Suprapubic skin (tissue), 4 donors: ENCODE measurements around the gene C1S. TPM values are rescaled to one million over a fixed set of nuclear protein-coding genes. Genes with fewer than 3 reads are reported as not detected.
A peak's percentile ranks its signal among the peaks of the same experiment; 100 is the strongest.
"Not testable (repeated sequence)": the region's sequence is repeated elsewhere in the genome, so short reads cannot be mapped to it uniquely, and the experiment has no call there.

Experiments used
- DNase-seq, 2 donors: peaks; one replicate each; pipeline ENCODE4 v3.0.0-alpha.2; 2019; ENCODE audit warnings: low spot score in 2 of 2
- H3K27ac ChIP-seq: fragments of 200-600 bp; sonication (generic); one replicate; pipeline ENCODE4 v1.5.1; 2019
- H3K27me3 ChIP-seq: fragments of 200-600 bp; sonication (generic); one replicate; pipeline ENCODE4 v1.5.1; 2019
- H3K36me3 ChIP-seq: fragments of 200-600 bp; sonication (generic); one replicate; pipeline ENCODE4 v1.5.1; 2019
- H3K4me1 ChIP-seq: fragments of 200-600 bp; sonication (generic); one replicate; pipeline ENCODE4 v1.5.1; 2019
- H3K4me3 ChIP-seq: fragments of 200-600 bp; sonication (generic); one replicate; pipeline ENCODE4 v1.5.1; 2019; ENCODE audit warnings: mild to moderate bottlenecking
- H3K9me3 ChIP-seq: fragments of 200-600 bp; sonication (generic); one replicate; pipeline ENCODE4 v1.5.1; 2019
- CTCF ChIP-seq, 2 donors: fragments of 200-600 bp in 1 of 2; fragments of 450-650 bp in 1 of 2; sonication (generic) in 1 of 2; IDR thresholded peaks; one replicate each; pipeline ENCODE4 v1.5.1; 2016 to 2019; ENCODE audit warnings: antibody characterized with exemption in 2 of 2, mild to moderate bottlenecking in 1 of 2, moderate library complexity in 1 of 2
- EP300 ChIP-seq: sonication (generic); formaldehyde crosslinking; IDR thresholded peaks from one replicate; pipeline ENCODE4 v1.6.1; 2017; ENCODE audit warnings: antibody characterized with exemption
- POLR2A ChIP-seq, 2 donors: fragments of 450-650 bp; IDR thresholded peaks; one replicate each; pipeline ENCODE4 v1.6.1; 2017; ENCODE audit warnings: antibody characterized with exemption in 2 of 2, mild to moderate bottlenecking in 2 of 2, moderate library complexity in 2 of 2
- POLR2AphosphoS5 ChIP-seq, 3 donors: sonication (generic); formaldehyde crosslinking; IDR thresholded peaks; one replicate each; pipeline ENCODE4 v1.6.1; 2017; ENCODE audit warnings: antibody characterized with exemption in 3 of 3
- WGBS: methylation state at CpG from one replicate; pipeline ENCODE4 v1.1.5; 2018; 5-methylcytosine and 5-hydroxymethylcytosine counted together
- total RNA-seq, 4 donors: library from RNA; depleted of rRNA; stranded (reverse); fragments of >200 nt; gene quantifications; one replicate each; pipeline ENCODE4 v1.1.0, GENCODE V29; 2016

The C1S gene
- total RNA-seq, 4 donors from 2014 or later: 62.6 to 99.6 (median 65.6) TPM

- WGBS: 86% methylated on average over 4 of the region's 4 CpGs
- Histone ChIP-seq H3K9me3 (no peaks in the 10 kb centered on the region), H3K27me3 (no peaks in the 10 kb centered on the region), H3K4me1 (no peaks in the 10 kb centered on the region), H3K36me3 (peaks cover 28% of the 10 kb centered on the region), H3K27ac (no peak overlapping the region), H3K4me3 (no peak overlapping the region)
- DNase-seq: peak; percentile 6 to 19
- no peak for TF ChIP-seq CTCF (IDR thresholded peaks at IDR 0.05)
- no peak for TF ChIP-seq EP300
- TF ChIP-seq POLR2A (IDR thresholded peaks at IDR 0.05): no peak
- no peak for TF ChIP-seq POLR2AphosphoS5 (IDR thresholded peaks at IDR 0.05)
Measured at GRCh38 chr12:7101047-7101693, 40.7 kb downstream of the C1S start.

GRCh38 chr12:7101694-7102131 lies 41.2 kb downstream of the C1S start:
- Histone ChIP-seq H3K9me3 (no peaks in the 10 kb centered on the region), H3K36me3 (peaks cover 28% of the 10 kb centered on the region), H3K27ac (no peak overlapping the region), H3K27me3 (no peaks in the 10 kb centered on the region), H3K4me3 (no peak overlapping the region), H3K4me1 (peaks cover 1% of the 10 kb centered on the region)
- WGBS: 92% methylated on average over 10 of the region's 10 CpGs
- TF ChIP-seq POLR2A (IDR thresholded peaks at IDR 0.05) (no peak), CTCF (IDR thresholded peaks at IDR 0.05) (no peak), POLR2AphosphoS5 (IDR thresholded peaks at IDR 0.05) (no peak), EP300 (no peak)
- DNase-seq: peak; percentile 48 to 76

GRCh38 chr12:7102582-7102981 lies 42.1 kb downstream of the C1S start:
- Histone ChIP-seq H3K36me3 (peaks cover 25% of the 10 kb centered on the region), H3K27ac (no peak overlapping the region)
- no peak for TF ChIP-seq POLR2A (IDR thresholded peaks at IDR 0.05)
- TF ChIP-seq POLR2AphosphoS5 (IDR thresholded peaks at IDR 0.05): no peak
- no peak for TF ChIP-seq CTCF (IDR thresholded peaks at IDR 0.05)
- TF ChIP-seq EP300: no peak

GRCh38 chr12:7103837-7104584 lies 43.5 kb downstream of the C1S start:
- Histone ChIP-seq H3K36me3 (peaks cover 14% of the 10 kb centered on the region), H3K4me1 (peaks cover 22% of the 10 kb centered on the region), H3K27ac (no peak overlapping the region), H3K4me3 (no peak overlapping the region), H3K27me3 (no peaks in the 10 kb centered on the region), H3K9me3 (no peaks in the 10 kb centered on the region)
- TF ChIP-seq CTCF (IDR thresholded peaks at IDR 0.05): no peak
- no peak for TF ChIP-seq POLR2A (IDR thresholded peaks at IDR 0.05)
- TF ChIP-seq POLR2AphosphoS5 (IDR thresholded peaks at IDR 0.05): no peak
- no peak for TF ChIP-seq EP300
- 88% methylated on average over 14 of the region's 14 CpGs for WGBS
- DNase-seq: peak in 1 of 2 donors; percentile 43

More at GRCh38 chr12:7102582-7102981, 42.1 kb downstream of the C1S start:
- no peaks in the 10 kb centered on the region for H3K27me3 ChIP-seq
- peaks cover 10% of the 10 kb centered on the region for H3K4me1 ChIP-seq
- no peak overlapping the region for H3K4me3 ChIP-seq
- no peaks in the 10 kb centered on the region for H3K9me3 ChIP-seq
- peak in 1 of 2 donors; percentile 13 for DNase-seq
- WGBS: 85% methylated on average over 3 of the region's 3 CpGs

- H3K27me3 ChIP-seq: no peaks in the 10 kb centered on the region
- no peaks in the 10 kb centered on the region for H3K9me3 ChIP-seq
- DNase-seq: no peak
- WGBS: 94% methylated on average over 1 of the region's 1 CpG
- TF ChIP-seq EP300 (no peak), POLR2AphosphoS5 (IDR thresholded peaks at IDR 0.05) (no peak), POLR2A (IDR thresholded peaks at IDR 0.05) (no peak), CTCF (IDR thresholded peaks at IDR 0.05) (no peak)
- no peak overlapping the region for H3K4me3 ChIP-seq
- H3K27ac ChIP-seq: no peak overlapping the region
- H3K36me3 ChIP-seq: peaks cover 6% of the 10 kb centered on the region
- H3K4me1 ChIP-seq: peaks cover 31% of the 10 kb centered on the region
Measured at GRCh38 chr12:7106082-7106481, 45.6 kb downstream of the C1S start.

- H3K9me3 ChIP-seq, H3K36me3 ChIP-seq, H3K4me3 ChIP-seq, H3K27me3 ChIP-seq: not testable (repeated sequence)
- peak overlapping the region; percentile 97 for H3K27ac ChIP-seq
- DNase-seq: peak in 1 of 2 donors; percentile 20
- WGBS: 96% methylated on average over 5 of the region's 5 CpGs
- H3K4me1 ChIP-seq: peaks cover 31% of the 10 kb centered on the region
Measured at GRCh38 chr12:7107181-7107580, 46.7 kb downstream of the C1S start.
